Fibroblast of lung (primary cell): ENCODE results near the gene COA7.

Source experiments
- CTCF ChIP-seq, 2 donors: IDR thresholded peaks in 1 of 2; conservative IDR thresholded peaks in 1 of 2; 1 replicate in 1 of 2; 2 replicates in 1 of 2; pipeline ENCODE4 v1.5.1; 2011 to 2012; ENCODE audit warnings: low read length in 2 of 2, control low read depth in 1 of 2, inconsistent platforms in 1 of 2, low read depth in 1 of 2, mild to moderate bottlenecking in 1 of 2
- EZH2 ChIP-seq: IDR thresholded peaks from 2 replicates; pipeline ENCODE4 v1.5.1; 2012; ENCODE audit warnings: low read length, control low read depth, mild to moderate bottlenecking; ENCODE audit errors: missing control alignments

DNA sequence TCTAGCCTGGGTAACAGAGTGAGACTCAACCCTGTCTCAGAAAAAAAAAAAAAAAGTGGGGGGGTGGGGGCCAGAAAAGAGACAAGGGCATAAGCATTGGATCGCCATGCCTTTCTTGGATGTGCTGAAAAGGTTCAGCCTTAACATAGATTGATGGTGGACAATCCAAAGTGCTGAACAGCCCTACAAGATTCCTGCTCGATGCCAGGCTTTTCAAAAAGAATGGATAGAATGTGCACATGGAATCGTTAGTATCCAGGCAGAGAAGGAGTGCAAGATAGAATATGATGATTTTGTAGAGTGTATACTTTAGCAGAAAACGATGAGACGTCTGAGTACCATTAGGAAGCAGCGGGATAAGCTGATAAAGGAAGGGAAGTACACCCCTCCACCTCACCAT, 10.9 kb upstream of the COA7 start:
- TF ChIP-seq CTCF (conservative IDR thresholded peaks at IDR 0.05 in 1 of 2, IDR thresholded peaks at IDR 0.05 in 1 of 2; ENCODE audit: low read depth in 1 of 2, low read length in 2 of 2) (no peak), EZH2 (no peak)
